BJ (cell line): ENCODE results near the gene PAIP2B. TPM values are rescaled to one million over a fixed set of nuclear protein-coding genes. Genes with fewer than 3 reads are reported as not detected.

Experiments used
- CTCF ChIA-PET: fragments of 350-600 bp; formaldehyde crosslinking; extraction: SDS; loops from one replicate; lab custom pipeline; 2021; ENCODE audit warnings: antibody characterized with exemption, inconsistent platforms; lab: Yijun Ruan, JAX
- POLR2A ChIA-PET: fragments of 300-600 bp; sonication (Branson Sonifier 250); formaldehyde crosslinking; extraction: SDS; loops from one replicate; lab custom pipeline; 2021; ENCODE audit warnings: antibody characterized with exemption; lab: Charles Lee
- DNase-seq: peaks from one replicate; pipeline ENCODE4 v3.0.0-alpha.2; 2011; ENCODE audit warnings: low read depth
- H3K27me3 ChIP-seq: 2 replicates; pipeline ENCODE4 v1.6.0; 2011; ENCODE audit warnings: low read length; ENCODE audit not compliant: control insufficient read depth, insufficient read depth
- H3K36me3 ChIP-seq: 2 replicates; pipeline ENCODE4 v1.5.1; 2011; ENCODE audit warnings: low read length; ENCODE audit not compliant: control insufficient read depth, insufficient read depth
- H3K4me3 ChIP-seq: 2 replicates; pipeline ENCODE4 v1.5.1; 2011; ENCODE audit warnings: low read depth, mild to moderate bottlenecking, control low read depth, low read length
- polyA plus RNA-seq: library from polyadenylated mRNA; depleted of rRNA; stranded (reverse); fragments of >200 nt; gene quantifications from 2 replicates; pipeline ENCODE4 v1.2.3, GENCODE V29; 2011
- TF ChIP-seq, protein P1 (sequence below): IDR thresholded peaks from 2 replicates; pipeline ENCODE4 v1.5.1; 2011; ENCODE audit warnings: low read depth, mild to moderate bottlenecking, control low read depth, inconsistent platforms, low read length, moderate library complexity; ENCODE audit not compliant: insufficient read depth

The PAIP2B gene
- polyA plus RNA-seq, 1 experiment, result 0.11 TPM

DNA sequence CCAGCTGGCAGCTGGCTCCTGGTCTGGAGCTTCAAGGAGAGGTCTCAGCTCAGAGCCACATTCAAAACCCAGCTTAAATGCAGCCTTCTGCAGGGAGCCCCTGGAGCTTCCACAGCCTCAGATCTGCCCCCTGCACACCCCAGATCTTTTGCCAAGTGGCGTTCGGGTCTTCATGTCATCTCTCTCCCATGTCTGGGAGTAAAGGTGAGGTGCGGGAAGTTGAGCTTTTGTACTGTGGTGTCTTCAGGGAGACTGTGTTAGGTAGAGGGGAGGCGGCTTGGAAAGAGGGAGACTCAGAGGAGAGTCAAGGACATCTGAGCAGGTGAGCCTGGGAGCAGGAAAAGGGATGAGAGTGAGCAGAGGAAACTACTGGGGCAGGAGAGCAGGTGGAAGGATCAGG lies 71.1 kb downstream of the PAIP2B start:
- POLR2A ChIA-PET, result no interaction called here
- no peak for DNase-seq
- CTCF ChIA-PET, result interaction anchor here (0.9 to 2.2 kb wide), 8 partner anchors 12 to 144 kb away, joined by 3 to 8 read pairs (median 3); no protein-coding TSS in a partner anchor
- TF ChIP-seq, protein P1, sequence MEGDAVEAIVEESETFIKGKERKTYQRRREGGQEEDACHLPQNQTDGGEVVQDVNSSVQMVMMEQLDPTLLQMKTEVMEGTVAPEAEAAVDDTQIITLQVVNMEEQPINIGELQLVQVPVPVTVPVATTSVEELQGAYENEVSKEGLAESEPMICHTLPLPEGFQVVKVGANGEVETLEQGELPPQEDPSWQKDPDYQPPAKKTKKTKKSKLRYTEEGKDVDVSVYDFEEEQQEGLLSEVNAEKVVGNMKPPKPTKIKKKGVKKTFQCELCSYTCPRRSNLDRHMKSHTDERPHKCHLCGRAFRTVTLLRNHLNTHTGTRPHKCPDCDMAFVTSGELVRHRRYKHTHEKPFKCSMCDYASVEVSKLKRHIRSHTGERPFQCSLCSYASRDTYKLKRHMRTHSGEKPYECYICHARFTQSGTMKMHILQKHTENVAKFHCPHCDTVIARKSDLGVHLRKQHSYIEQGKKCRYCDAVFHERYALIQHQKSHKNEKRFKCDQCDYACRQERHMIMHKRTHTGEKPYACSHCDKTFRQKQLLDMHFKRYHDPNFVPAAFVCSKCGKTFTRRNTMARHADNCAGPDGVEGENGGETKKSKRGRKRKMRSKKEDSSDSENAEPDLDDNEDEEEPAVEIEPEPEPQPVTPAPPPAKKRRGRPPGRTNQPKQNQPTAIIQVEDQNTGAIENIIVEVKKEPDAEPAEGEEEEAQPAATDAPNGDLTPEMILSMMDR, result no peak
- H3K27me3 ChIP-seq, result peaks cover 6% of the 10 kb centered on the region
- no peaks in the 10 kb centered on the region for H3K36me3 ChIP-seq
- H3K4me3 ChIP-seq, result no peak overlapping the region

- DNase-seq, result no peak
- Histone ChIP-seq H3K27me3 (peaks cover 6% of the 10 kb centered on the region), H3K36me3 (peaks cover 3% of the 10 kb centered on the region), H3K4me3 (no peak overlapping the region)
- ChIA-PET CTCF (interaction anchor here (1.1 to 1.5 kb wide), 3 partner anchors 20 to 54 kb away, joined by 3 to 6 read pairs (median 3); no protein-coding TSS in a partner anchor), POLR2A (no interaction called here)
- TF ChIP-seq, protein P1, result no peak
Observed at GRCh38 chr2:71154798-71155197, 72.1 kb downstream of the PAIP2B start.

DNA sequence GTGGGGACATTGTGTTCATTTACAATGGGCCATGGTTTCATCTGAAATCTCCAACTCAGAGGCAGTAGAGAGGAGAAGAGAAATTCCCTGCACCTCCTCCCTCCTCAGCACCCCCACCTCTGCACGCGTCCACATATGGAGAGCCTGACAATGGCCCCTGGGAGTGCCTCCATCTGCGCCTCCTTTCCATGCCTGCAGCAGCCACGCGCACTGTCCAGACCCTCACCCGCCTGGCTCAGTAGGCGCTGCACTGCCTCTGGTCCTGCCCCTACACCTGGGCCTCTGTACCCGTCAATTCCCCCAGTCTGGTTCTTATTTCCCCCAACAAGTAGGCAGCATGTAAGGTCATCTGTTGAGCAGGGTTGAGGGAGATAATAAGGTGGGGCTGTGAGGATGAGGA lies 72.6 kb downstream of the PAIP2B start:
- CTCF ChIA-PET, result interaction anchor here (1.2 kb wide), 1 partner anchor 54 kb away, joined by 6 read pairs; no protein-coding TSS in a partner anchor
- DNase-seq, result no peak
- Histone ChIP-seq H3K27me3 (peaks cover 6% of the 10 kb centered on the region), H3K4me3 (no peak overlapping the region), H3K36me3 (peaks cover 3% of the 10 kb centered on the region)
- TF ChIP-seq, protein P1, result no peak
- POLR2A ChIA-PET, result no interaction called here

DNA sequence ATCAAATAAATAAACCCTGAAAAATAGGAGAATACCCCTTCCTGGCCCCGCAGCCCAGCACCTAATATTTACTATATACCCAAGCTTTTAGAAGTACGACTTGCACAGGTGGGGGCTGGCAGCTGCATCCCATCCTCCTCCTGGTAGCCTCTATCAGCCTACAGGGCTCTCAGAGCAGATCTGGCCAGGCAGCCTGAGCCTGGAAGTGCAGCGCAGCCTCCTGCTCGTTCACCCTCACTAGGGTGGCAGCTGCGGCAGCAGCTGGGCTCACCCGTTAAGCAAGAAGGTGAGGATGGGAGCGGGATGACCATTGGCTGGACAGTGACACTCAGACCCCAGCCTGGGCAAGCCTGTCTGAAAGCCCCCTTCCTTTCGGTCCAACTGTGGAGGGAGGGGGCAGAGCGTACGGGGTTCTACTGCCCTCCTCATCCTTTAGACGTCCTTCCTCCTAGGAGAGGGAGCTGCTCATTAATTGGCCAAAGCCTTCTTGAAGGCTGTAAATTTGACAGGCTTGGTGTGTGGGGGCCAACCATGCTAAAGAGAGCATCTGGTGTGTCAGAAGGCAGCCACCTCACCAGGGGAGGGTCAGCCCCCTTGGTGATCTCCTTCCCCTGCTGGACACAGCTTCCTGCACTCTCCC lies 73.2 kb downstream of the PAIP2B start:
- TF ChIP-seq, protein P1, result no peak
- POLR2A ChIA-PET, result no interaction called here

DNA sequence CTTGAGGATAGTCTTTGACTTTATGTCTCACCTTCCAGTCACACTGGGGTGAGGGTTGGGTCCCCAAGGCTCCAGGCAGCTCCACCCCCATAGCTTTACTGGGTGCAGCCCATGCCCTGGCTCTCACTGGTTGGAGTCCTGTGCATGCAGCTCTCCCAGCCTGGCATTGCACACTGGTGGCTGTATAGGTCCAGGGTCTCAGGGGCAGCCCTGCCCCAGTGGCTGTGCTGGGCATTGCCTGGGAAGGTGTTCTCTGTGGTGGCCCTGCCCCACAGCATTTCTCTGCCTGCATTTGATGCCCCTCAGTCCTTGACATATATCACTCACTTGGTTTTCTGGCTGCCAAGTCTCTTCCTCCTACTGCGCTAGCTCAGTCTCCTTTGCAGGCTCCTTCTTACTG lies 75.3 kb downstream of the PAIP2B start:
- ChIA-PET CTCF (interaction anchor here (1.3 kb wide), 1 partner anchor 186 kb away, joined by 3 read pairs; no protein-coding TSS in a partner anchor), POLR2A (no interaction called here)
- DNase-seq, result no peak

More for the DNA sequence above, 73.2 kb downstream of the PAIP2B start:
- H3K36me3 ChIP-seq, result peaks cover 6% of the 10 kb centered on the region
- peaks cover 6% of the 10 kb centered on the region for H3K27me3 ChIP-seq
- no peak for DNase-seq
- no peak overlapping the region for H3K4me3 ChIP-seq
- CTCF ChIA-PET, result no interaction called here

More for the DNA sequence above, 75.3 kb downstream of the PAIP2B start:
- peaks cover 6% of the 10 kb centered on the region for H3K27me3 ChIP-seq
- TF ChIP-seq, protein P1, result no peak
- H3K4me3 ChIP-seq, result no peak overlapping the region
- peaks cover 10% of the 10 kb centered on the region for H3K36me3 ChIP-seq
